Measurements from ENCODE around the gene CDK17. TPM values are rescaled to one million over a fixed set of nuclear protein-coding genes. Genes with fewer than 3 reads are reported as not detected.

CDK17 gene
- total and polyA plus RNA-seq, 2 donors (not counting 1 experiment from before 2014, with no cell fraction given), result 50.0 to 109 TPM

- Histone ChIP-seq H3K9ac (ENCODE audit: insufficient read depth, low read length) (peak overlapping the region; percentile 64), H3K27me3 (ENCODE audit: control insufficient read depth, insufficient read depth, low read length) (no peaks in the 10 kb centered on the region), H3K9me3 (ENCODE audit: control insufficient read depth, insufficient read depth, low read depth, low read length) (no peaks in the 10 kb centered on the region), H3K36me3 (ENCODE audit: control insufficient read depth, insufficient read depth, low read length) (no peaks in the 10 kb centered on the region), H4K20me1 (ENCODE audit: control insufficient read depth, extremely low read depth, insufficient read depth, low read length) (peaks cover 4% of the 10 kb centered on the region), H3K4me2 (ENCODE audit: extremely low read depth, insufficient read depth, low read length) (peak overlapping the region; percentile 99), H2AFZ (ENCODE audit: low read length) (no peak overlapping the region), H3K4me3 (replicated peaks in 1 of 4; ENCODE audit: control extremely low read depth in 1 of 4, insufficient read depth in 1 of 4, low read depth in 3 of 4, low read length in 4 of 4) (peak overlapping the region in 1 of 4 experiments; percentile 66), H3K4me1 (ENCODE audit: control insufficient read depth, extremely low read depth, insufficient read depth, low read length) (peaks cover 5% of the 10 kb centered on the region), H3K79me2 (ENCODE audit: control insufficient read depth, insufficient read depth, low read length) (peaks cover 30% of the 10 kb centered on the region), H3K27ac (ENCODE audit: insufficient read depth, low read length) (peak overlapping the region; percentile 97)
- peak in 1 of 2 donors; percentile 18 for DNase-seq (ENCODE audit: low read depth in 2 of 2)
- no peak for TF ChIP-seq CTCF (conservative IDR thresholded peaks at IDR 0.05 in 1 of 2, IDR thresholded peaks at IDR 0.05 in 1 of 2; ENCODE audit: low read depth in 1 of 2, low read length in 2 of 2)
- no peak for TF ChIP-seq EZH2 (IDR thresholded peaks at IDR 0.05; ENCODE audit: low read length, missing control alignments)
Measured at GRCh38 chr12:96402061-96402460, 1.8 kb upstream of the CDK17 start.

GRCh38 chr12:96401076-96401871 is 1.0 kb upstream of the CDK17 start:
- Histone ChIP-seq H3K9me3 (ENCODE audit: control insufficient read depth, insufficient read depth, low read depth, low read length) (no peaks in the 10 kb centered on the region), H3K4me3 (replicated peaks in 1 of 4; ENCODE audit: control extremely low read depth in 1 of 4, insufficient read depth in 1 of 4, low read depth in 3 of 4, low read length in 4 of 4) (peak overlapping the region; percentile 64 to 96 (median 80)), H3K27ac (ENCODE audit: insufficient read depth, low read length) (peak overlapping the region; percentile 97), H4K20me1 (ENCODE audit: control insufficient read depth, extremely low read depth, insufficient read depth, low read length) (peaks cover 5% of the 10 kb centered on the region), H3K27me3 (ENCODE audit: control insufficient read depth, insufficient read depth, low read length) (no peaks in the 10 kb centered on the region), H3K4me2 (ENCODE audit: extremely low read depth, insufficient read depth, low read length) (peak overlapping the region; percentile 99), H3K79me2 (ENCODE audit: control insufficient read depth, insufficient read depth, low read length) (peaks cover 38% of the 10 kb centered on the region), H3K9ac (ENCODE audit: insufficient read depth, low read length) (peak overlapping the region; percentile 85), H3K4me1 (ENCODE audit: control insufficient read depth, extremely low read depth, insufficient read depth, low read length) (peaks cover 5% of the 10 kb centered on the region), H2AFZ (ENCODE audit: low read length) (peak overlapping the region; percentile 91), H3K36me3 (ENCODE audit: control insufficient read depth, insufficient read depth, low read length) (no peaks in the 10 kb centered on the region)
- DNase-seq (ENCODE audit: low read depth in 2 of 2), result peak; percentile 79 to 94
- TF ChIP-seq CTCF (conservative IDR thresholded peaks at IDR 0.05 in 1 of 2, IDR thresholded peaks at IDR 0.05 in 1 of 2; ENCODE audit: low read depth in 1 of 2, low read length in 2 of 2), result peak; percentile 29 to 42
- TF ChIP-seq EZH2 (IDR thresholded peaks at IDR 0.05; ENCODE audit: low read length, missing control alignments), result no peak

GRCh38 chr12:96400631-96401075 is 414 bp upstream of the CDK17 start:
- peaks cover 7% of the 10 kb centered on the region for H4K20me1 ChIP-seq (ENCODE audit: control insufficient read depth, extremely low read depth, insufficient read depth, low read length)
- peaks cover 9% of the 10 kb centered on the region for H3K4me1 ChIP-seq (ENCODE audit: control insufficient read depth, extremely low read depth, insufficient read depth, low read length)
- TF ChIP-seq CTCF (conservative IDR thresholded peaks at IDR 0.05 in 1 of 2, IDR thresholded peaks at IDR 0.05 in 1 of 2; ENCODE audit: low read depth in 1 of 2, low read length in 2 of 2) (no peak), EZH2 (IDR thresholded peaks at IDR 0.05; ENCODE audit: low read length, missing control alignments) (no peak)
- peak overlapping the region; percentile 23 for H2AFZ ChIP-seq (ENCODE audit: low read length)
- H3K9me3 ChIP-seq (ENCODE audit: control insufficient read depth, insufficient read depth, low read depth, low read length), result no peaks in the 10 kb centered on the region
- H3K4me2 ChIP-seq (ENCODE audit: extremely low read depth, insufficient read depth, low read length), result peak overlapping the region; percentile 99
- H3K79me2 ChIP-seq (ENCODE audit: control insufficient read depth, insufficient read depth, low read length), result peaks cover 44% of the 10 kb centered on the region
- H3K27me3 ChIP-seq (ENCODE audit: control insufficient read depth, insufficient read depth, low read length), result no peaks in the 10 kb centered on the region
- DNase-seq (ENCODE audit: low read depth in 2 of 2), result peak; percentile 30 to 58
- H3K36me3 ChIP-seq (ENCODE audit: control insufficient read depth, insufficient read depth, low read length), result no peaks in the 10 kb centered on the region
- peak overlapping the region; percentile 85 for H3K9ac ChIP-seq (ENCODE audit: insufficient read depth, low read length)
- H3K4me3 ChIP-seq (replicated peaks in 1 of 4; ENCODE audit: control extremely low read depth in 1 of 4, insufficient read depth in 1 of 4, low read depth in 3 of 4, low read length in 4 of 4), result peak overlapping the region; percentile 64 to 96 (median 80)
- H3K27ac ChIP-seq (ENCODE audit: insufficient read depth, low read length), result peak overlapping the region; percentile 97

Measured in fibroblast of lung (primary cell).